Stimulated activated CD4-positive, alpha-beta T cell treated with anti-CD3 and anti-CD28 coated beads, TNF-alpha, amount 100 ng/mL, for 4 hours (primary cell): ENCODE results near the gene PCNX2.

ENCODE experiments used
- DNase-seq, 3 experiments: peaks; one replicate each; pipeline ENCODE4 v3.0.0-alpha.2; 2020; ENCODE audit warnings: low read depth in 3 of 3

PCNX2 gene

DNA sequence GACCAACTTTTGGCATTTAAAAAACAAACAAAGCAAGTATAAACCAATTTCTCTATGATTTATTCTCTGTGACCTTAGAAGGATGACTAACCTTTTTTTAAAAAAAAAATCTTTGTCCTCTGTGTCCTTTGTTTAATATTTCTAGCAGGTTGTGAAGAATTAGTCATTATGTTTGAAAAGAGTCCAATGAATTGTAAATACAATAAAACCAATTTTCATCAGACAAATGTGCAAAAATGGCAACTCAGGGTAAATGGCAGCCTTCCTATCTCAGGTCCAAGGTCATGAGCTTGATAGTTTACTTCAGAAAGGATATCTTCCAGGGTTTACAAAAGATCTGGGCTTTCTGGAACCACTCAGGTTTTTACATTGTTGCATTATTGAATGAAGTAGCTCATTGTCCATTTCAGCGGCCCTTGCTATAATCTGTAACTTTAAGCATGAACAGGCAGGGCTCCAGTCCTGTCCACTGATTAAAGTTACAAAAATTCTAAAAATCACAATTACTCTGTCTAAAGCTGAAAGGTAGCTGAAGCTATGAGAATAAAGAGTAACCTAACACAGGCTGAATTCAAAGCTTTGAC, 20.3 kb upstream of the PCNX2 start:
- DNase-seq, result no peak

DNA sequence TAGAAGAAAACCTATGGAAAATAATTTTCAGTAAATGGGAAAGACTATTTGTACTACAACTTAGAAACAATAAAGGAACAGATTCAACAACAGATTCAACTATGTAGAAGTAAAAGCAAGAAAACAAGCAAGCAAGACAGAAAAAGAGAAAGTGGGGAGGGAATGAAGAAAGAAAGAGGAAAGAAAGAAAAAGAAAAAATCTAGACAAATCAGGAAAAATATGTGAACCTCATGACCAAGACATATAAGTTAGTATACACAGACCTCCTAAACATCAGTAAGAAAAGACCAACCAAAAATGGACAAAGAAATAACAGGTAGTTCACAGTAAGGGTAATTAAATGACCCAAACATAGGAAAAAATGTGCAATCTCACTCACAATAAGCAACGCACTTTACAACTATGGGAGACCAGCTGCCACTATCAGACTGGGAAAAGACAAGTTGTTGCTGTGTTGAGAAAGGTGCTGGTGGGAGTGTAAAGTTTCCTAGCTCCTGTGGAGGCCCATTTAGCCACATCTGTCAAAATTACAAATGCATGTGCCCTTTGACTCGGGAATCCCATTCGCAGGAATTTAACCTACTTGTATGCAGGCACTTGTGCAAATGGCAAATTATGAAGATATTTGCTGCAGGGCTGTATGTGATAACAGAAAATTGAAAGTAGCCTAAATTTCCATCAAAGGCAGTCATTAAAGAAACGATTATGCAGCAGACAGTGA, 18.1 kb upstream of the PCNX2 start:
- no peak for DNase-seq

DNA sequence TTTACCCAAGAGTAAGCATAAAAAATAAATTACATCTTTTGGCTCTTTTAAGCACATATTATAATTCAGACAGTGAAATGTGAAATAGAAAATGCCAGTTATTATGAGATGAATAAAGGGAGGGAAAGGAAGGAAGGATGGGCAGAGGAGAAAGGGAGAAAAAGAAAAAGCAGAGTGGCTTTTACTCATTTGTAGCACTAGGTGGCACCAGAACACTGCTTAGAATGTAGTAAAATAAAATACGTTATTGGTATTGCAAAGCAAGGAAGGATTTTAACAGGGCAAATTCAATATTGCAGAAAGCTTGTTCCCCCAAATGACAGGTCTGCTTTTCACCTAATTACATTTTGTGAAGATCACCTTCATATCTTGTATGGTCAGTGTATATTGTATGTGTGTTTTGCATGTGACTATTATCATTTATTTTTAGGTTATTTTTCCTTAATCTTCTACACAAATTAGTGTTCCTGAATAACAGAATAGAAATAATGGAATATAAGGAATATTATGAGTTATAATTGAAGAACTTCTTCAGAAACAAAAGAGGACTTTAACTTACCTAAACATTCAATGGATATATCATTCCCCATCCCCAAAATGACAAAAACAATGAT, 9.1 kb upstream of the PCNX2 start:
- DNase-seq, result no peak

DNA sequence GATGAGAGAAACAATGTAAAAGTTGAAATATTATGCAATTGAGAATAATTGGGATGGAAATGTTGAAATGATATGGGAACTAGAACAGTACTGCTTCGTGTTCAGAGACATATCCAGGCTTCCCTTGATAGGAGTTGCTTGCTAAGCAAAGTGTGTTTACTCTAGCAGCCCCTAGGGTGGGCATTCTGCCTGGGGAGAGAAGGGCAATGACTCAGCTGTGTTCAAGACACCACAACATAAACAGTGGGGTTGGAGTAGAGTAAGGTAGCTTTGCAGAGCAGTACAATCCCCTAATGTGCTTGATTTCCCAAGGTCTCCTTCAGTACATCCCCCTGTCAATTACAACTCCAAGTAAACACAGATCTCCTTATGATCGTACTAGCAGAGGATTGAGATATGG, 4.8 kb upstream of the PCNX2 start:
- no peak for DNase-seq

DNA sequence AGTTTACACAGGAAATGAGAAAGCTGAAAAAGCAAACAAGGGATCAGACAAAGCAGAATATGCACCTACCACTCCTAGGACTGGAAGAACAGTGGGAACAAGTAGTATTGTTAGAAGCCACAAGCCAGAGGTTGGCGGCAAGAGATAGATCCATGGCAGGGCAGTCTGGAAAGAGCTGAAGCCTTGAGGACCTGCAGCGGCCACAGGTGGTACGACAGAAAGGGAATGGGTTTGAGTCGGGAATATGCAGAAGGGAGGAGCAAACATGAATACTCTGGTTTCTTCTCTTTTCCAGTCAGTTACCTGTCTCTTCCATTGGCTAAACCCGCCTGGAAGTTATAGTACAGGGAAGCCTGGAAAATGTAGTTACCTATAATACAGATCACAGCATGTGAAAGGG, 3.9 kb upstream of the PCNX2 start:
- no peak for DNase-seq

DNA sequence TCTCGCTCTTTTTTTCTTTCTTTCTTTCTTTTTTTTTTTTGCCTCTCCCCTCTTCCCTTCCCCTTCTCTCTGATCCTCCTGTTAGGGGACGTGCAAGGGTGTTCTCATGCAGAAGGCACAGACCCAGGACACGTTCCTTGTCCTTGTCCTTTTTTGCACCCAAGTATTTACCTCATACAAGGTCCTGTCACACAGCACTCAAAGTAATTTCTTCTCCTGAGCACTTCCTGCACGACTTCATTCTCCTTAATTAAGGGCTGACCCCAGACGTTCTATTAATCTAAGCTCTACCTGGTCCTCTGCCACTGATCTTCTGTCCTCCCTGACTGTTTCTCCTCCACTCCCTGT, 424 bp upstream of the PCNX2 start:
- no peak for DNase-seq

DNA sequence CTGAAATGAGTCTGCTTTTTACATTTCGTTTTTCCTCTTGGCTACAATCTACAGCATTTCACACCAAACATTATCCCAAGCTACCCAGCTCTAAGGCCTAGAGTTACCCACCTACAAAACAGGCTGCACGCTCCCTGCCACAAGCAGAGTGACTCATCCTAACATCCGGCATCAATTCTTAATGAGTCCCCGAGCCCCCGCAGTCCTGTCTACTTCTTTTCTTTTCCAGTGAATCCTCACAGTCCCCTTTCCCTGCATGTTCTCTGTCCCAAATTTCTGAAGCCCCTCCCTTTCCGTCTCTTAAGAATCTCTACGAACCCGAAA, 650 bp downstream of the PCNX2 start:
- DNase-seq, result peak in 2 of 3 experiments; percentile 19 to 32

DNA sequence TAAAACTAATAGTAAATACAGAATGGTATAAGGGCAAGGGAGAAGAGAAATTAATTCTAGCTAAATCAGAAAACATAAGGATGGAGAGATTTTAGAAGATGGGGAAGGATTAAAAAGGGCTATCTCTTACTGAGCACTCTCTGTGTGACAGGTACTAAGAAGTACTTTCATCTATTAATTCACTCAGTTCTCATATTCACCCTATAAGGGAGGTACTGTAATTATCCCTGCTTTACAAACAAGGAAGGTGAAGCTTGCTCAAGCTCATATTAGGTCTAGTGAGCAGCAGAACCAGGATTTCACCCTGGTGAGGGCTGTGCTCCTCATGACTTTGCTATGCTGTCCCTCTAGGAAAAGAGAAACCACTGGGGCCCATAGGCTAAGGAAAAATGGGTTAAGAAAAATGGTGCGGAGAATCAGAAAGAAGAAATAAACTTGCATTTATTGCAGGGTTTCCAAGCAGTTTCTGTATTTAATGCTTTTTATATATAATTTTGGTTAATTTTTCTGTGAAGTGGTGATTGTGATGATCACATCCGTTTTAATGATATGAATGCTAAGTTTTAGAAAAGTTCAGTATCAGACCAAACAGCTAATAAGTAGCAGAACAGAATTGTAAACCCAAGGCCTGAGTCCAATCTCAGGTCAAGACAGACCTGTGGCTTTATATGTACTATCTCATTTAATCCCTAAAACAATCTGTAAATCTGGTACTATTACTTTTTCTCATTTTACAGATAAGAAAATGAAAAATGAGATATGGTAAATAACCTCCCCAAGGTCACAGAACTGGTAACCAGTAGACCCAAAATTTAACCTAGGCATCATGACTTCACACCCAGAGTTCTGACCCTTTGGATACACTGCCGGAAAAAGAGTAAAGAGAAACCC, 1.7 kb downstream of the PCNX2 start:
- DNase-seq, result no peak

DNA sequence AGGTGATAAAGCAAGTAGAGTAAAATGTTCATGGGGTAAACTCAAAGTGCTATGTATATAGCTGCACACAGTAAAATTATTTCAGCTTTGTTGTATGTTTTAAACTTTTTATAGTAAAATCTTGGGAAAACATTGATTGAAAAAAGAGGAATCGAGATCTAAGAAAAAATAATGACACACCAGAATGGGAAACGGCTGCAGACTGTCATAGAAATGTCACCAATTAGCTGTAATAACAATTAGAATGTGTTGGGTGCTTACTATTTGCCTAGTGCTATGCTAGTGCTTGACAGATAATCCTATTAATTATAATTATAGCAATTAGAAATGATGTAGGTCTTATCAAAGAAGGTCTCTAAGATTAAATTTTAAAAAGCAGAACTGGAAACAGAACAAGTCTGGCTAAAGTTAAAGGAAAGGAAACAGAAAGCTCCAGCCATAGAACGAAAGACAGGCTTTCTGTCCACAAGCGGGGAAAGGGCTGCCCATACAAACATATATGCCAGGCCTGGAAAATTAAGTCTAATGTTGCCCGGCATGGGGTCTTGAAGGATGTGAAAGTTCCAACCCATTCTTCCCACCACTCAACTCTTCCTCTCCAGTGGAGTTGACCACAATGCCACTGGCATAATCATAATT, 5.0 kb downstream of the PCNX2 start:
- no peak for DNase-seq

DNA sequence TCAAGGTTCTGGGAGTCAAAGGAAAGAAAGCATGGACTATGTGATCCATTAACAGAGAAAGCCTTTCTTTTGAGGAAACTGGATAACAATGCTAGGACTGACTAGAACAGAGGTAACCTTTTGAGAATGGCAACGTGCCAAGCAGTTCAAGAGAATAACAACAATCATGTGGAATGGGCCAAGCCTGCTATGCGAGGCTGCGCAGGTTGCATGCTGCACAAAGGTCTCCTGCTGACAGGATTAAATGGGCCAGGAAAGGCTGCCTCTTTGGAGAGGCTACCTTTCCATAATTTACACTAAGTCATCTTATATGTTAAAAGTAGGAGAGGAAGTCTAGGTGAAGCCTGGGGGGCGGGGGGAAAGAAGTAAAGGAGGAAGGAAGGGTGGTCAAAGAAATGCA, 5.8 kb downstream of the PCNX2 start:
- no peak for DNase-seq

DNA sequence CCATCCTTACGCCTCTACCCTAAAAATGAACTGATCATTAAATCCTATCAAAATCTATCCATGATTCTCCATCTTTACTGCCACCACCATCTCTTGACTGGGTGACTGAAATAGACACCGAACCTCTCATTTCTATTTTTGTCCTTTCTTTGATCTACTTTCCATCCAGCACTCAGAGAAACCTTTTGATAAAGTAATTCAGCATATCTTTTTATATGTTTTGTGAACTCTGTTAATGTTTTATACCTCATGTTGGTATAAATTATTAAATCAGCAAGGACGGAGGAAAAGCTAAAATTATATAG, 13.0 kb downstream of the PCNX2 start:
- DNase-seq, result no peak

DNA sequence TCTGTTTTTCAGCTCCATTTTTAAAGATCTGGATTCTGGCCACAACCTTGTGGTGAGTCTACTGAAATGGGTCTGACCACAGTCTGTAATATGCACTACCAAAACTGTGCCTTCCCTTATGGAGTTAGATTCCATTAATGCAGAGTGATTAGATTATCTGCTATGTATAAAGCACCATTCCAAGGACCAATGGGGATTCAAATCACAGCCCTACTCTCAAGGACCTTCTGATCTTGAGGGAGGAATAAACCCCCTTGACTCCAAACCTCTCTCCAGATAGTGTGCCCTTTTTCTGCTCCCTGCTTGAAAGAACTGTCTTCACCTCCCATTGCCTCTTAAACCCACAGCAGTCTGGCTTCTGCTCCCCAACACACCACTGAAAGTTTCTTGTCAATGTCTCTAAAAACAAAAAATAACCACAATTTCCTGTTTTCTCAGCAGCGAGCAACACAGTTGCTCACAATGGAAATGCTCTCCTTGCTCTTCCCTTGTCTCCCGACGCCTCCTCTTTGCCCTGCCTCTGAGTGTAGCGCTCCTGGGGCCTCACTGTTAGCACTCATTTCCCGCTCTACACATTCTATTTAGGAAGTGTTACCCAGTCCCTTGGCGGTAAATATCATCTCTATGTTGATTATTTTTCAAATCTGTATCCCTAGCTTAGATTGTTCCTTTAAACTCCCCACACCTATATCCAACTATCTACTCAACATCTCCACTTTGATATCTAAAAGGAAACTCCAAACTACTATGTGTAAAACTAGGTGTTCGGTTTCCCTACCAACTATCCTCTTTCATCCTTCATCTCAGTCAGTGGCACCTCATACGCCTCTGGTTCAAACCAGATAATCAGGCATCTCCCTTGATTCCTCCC, 13.6 kb downstream of the PCNX2 start:
- DNase-seq, result no peak

DNA sequence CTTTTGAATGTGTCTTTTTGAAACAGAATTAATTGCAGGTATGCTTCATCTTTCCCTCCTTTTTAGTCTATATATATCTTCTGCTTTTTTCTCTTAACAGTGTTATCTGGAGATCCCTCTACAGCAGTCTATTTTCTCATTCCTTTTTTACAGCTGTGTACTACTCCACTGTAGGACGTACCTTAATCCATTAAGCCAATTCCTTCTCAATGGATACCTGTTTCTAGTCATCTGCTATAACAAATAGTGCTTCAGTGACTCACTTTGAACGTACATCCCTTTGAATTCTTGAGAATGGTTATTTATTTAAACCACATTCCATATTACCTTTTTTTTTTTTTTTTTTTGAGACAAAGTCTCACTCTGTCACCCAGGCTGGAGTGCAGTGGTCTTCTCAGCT, 15.6 kb downstream of the PCNX2 start:
- no peak for DNase-seq

DNA sequence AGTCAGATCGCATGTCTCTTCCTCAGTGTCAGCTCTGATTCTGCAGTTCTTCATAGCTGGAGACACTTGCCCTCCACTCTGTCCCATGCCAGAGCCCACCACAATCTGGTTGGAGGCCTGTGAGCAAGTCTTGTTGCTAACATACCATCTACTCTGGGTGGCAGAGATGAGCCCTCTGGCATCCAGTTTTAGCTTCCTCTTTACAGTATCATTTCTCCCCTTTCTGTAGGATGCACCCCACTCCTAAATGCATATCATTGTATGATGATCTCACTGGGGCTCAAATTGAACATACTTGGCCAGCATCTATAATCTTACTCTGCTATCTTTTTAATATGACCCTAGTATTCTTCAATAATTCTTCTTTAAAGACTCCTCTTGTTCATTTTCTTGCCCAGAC, 16.9 kb downstream of the PCNX2 start:
- DNase-seq, result no peak

DNA sequence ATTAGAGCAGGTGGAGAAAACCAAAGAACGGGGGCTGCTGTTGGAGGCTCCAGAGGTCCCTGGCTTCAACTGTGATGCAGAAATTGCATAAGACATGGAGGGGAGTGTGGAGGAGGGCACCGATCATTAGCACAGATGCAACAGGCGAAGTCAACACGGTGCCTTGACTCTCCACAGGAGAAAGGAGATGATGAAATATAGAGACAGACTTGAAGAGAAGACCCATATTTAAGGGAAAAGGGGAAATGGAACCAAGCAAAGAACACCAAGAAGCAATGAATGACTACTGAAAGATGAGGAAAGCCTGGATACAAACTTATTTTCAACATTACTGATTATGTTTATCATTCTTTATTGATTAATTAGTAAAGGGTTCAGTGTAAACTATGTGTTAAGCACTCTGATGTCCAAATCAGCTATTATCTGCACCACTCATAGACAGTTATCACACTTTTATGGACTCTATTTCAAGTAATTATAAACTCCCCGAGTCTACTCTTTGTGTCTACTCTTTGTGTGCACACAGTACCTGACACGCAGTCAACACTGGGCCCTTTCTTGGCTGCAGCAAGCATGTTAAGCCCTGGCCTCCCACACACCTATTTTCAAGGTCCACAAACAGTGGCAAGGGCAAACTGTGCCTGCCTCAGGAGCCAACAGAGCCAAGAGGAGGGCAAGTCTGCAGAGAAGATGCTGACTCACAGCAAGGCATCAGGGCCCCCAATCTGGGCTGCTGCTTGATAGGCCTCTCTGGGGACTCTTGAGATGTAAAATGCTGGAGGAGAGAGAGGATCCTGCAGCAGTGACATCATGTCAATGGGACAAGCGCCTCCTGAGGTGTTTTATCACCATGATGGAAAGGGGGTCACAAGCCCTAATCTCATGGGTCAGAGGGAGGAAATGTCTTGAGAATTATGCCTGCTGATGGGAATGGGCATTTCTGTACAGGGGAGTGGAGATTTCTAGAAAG, 17.6 kb downstream of the PCNX2 start:
- no peak for DNase-seq

DNA sequence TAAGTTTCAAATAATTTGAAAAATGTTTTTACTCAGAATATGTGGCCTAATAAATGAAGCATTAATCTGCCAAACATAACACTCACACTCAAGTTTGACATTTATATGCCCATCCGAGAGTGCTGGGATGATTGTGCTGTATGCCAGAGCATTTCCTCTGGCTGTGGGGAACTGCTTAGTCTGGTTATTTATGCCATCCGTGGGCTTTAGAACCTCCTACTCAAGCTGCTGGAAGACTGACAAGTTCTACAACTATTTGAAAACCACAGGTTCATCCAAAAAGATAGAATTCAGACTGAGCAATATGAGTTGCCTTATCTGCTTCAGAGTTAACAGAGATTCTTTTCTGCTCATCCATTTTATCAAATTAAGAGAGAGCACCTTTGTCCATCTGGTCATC, 25.9 kb downstream of the PCNX2 start:
- DNase-seq, result no peak

DNA sequence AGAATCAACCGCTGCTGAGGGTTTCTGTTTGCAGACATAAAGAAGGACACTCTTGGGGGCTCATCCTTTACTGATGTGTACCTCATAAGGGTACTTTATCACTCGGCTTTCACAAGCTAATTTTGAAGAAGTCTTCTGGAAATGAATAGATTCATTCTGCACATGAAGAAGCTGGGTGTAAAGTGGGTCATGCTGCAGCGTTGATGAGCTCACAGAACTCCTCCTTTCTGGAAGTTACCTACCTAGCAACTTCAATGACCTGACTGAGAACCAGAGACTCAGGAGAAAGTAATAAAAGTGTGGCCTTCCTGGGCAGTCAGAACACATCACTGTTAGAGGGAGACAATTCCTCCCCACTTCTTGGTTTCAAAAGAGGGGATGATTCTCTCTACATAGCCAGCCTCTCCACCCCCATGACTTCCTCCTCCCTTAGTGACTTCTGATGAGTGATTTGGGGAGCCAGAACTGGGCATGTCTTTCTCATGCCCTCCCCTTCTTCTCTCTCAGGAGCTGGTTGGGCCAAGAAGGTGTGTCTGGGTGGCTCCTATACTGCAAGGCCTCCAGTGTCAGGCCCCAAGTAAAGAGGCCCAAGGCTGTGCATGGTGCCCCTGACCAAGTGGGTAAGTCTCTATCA, 27.0 kb downstream of the PCNX2 start:
- no peak for DNase-seq

DNA sequence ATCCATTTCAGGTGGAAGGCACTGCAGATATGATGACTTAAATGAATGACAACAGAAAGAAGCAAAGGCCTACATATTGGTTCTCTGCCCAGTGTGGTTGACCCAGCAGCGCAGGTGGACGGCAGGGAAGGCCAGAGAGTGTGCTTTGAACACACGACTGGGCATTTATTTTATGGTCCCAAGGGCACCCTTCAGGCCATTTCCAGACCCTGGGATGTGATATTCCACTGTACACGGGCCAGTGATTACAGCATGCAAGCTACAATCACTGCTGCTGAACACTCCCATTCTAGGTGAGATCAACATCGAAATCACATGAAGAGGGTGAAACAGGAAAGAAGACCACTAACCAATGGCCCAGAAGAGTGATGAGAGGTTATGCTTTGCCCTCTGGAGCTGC, 33.8 kb downstream of the PCNX2 start:
- no peak for DNase-seq

DNA sequence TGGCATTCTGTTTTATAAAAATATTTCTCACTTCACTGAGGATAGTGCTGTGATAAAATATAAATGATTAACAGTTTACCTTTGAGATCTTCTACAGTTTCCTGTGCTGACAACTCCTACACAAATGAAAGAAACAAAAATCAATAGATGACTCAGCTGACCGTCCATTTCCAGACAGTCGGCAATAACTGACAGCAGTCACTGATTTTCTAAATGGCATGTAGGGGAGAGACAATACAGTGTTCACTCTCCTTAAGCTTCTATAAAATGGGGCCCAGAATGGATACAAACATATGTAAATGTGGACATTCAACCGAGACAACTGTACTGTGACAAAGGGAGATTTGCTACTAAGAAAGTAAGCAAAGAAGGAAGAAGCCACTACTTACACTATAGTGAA, 34.3 kb downstream of the PCNX2 start:
- no peak for DNase-seq

DNA sequence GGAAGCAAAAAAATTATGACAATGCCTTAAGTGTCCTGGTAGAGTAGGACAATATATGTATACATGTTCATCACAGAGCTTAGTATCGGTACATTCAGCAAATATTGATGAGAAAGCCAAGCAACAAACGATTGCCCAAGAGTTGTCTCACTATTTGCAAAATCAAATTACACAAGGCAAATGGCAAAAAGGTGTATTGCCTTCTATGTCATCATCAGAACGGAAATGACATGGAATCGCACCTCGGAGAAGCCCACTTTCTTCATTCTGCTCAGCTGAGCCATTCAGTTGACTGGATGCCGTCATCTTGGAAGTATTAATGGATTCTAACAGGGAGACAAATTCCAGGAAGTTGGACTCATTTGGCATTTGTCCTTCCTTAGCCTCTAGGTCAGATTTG, 37.7 kb downstream of the PCNX2 start:
- DNase-seq, result no peak
